Right kidney (tissue), 1 donor: ENCODE data around the gene LY6G6F.
A peak's percentile ranks its signal among the peaks of the same experiment; 100 is the strongest.

Source experiments
- DNase-seq: peaks from one replicate; pipeline ENCODE4 v3.0.0-alpha.2; 2016

LY6G6F gene

DNA sequence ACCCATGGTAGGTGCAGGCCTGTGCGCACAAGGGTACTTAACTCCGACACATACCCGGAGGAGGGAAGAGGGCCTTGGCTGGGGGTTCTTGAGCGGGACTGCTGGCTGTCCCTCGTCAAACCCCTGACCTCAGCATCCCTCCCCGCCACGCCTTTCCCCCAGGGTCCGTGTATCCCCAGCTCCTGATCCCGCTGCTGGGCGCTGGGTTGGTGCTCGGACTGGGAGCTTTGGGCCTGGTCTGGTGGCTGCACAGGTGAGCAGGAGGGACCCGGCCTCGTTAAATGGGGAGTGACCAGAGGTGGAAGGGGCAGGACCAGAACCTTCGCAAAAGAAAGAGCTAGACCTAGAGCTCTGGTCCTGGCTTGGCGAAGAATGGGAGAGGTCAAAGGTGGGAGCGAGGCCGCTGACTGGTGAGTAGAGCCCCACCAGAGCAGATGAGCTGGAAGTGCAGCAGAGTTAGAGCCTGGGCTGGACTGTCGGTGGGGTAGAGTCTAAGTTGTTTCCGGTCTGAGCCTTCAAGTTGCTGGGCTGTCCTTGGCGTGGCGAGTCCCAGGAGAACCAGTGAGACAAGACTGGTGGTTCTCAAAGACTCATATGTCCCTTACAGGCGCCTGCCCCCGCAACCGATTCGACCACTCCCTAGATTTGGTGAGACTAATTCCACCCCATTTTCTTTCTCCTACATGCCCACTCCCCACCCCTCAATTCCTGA lies 17.5 kb downstream of the LY6G6F start:
- DNase-seq = no peak

DNA sequence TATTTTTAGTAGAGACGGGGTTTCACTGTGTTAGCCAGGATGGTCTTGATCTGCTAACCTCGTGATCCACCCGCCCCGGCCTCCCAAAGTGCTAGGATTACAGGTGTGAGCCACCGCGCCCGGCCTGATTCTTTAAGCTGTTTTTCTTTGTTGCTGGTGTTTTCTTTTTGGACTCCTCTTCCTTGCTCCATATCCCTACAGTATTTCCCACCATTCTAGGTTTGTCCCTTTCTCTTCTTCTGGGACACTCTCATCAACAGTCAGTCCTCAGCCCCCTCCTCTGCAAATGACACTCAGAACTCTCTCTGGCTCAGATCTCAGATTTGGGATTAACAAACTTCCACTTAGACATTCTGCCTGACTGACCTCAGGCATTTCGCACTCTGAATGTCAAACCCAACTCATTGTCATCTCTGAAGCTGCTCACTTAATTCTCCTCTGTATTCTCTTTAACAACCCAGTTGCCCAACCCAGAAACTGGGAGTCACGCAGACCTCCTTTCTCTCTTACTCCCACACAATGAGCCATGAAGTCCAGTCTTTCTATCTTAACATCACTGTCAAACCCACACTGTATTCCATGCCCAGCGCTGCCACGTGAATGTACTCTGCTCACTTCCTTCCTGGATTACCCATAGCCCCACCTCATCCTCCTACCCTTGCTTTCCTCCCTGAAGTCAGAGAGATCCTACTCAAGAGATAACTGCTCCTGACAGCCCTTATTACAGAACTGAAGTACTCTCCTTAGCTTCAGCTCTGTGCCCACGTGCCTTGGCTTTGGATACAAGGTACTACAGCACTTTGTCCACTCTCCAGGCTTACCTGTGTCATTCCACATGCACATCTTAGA lies 19.1 kb downstream of the LY6G6F start:
- no peak for DNase-seq

DNA sequence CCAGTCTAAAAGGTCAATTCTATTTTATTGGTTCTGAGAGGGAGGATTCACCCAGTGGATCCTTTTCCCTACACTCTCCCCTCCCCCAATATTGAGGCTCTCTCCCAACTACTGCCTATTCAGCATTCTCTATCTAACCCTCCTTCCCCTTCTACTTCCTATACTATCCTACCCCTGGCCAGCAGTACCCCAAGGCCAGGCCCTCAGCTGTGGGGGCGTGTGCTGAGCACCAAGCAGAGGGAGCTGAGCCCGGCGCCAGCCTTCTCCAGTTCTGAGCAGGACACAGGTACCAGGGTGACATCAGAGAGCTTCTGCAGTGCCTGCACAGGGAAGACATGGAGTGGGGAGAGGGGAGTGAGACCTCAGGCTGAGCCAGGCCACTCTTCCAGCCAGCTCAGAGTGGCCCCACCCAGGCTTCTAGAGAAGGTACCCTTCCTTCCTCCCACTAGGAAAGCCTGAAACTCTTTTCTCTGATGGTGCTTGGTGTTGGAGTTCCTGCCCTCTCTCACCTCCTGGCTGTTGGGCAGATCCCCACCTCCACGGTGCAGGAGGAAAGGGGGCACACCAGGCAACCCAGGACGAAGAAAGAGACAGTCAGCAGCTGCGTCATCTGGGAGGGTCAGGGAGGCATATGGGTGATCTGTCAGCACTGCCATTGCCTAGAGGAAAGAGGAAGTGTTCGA lies 20.5 kb downstream of the LY6G6F start:
- no peak for DNase-seq

DNA sequence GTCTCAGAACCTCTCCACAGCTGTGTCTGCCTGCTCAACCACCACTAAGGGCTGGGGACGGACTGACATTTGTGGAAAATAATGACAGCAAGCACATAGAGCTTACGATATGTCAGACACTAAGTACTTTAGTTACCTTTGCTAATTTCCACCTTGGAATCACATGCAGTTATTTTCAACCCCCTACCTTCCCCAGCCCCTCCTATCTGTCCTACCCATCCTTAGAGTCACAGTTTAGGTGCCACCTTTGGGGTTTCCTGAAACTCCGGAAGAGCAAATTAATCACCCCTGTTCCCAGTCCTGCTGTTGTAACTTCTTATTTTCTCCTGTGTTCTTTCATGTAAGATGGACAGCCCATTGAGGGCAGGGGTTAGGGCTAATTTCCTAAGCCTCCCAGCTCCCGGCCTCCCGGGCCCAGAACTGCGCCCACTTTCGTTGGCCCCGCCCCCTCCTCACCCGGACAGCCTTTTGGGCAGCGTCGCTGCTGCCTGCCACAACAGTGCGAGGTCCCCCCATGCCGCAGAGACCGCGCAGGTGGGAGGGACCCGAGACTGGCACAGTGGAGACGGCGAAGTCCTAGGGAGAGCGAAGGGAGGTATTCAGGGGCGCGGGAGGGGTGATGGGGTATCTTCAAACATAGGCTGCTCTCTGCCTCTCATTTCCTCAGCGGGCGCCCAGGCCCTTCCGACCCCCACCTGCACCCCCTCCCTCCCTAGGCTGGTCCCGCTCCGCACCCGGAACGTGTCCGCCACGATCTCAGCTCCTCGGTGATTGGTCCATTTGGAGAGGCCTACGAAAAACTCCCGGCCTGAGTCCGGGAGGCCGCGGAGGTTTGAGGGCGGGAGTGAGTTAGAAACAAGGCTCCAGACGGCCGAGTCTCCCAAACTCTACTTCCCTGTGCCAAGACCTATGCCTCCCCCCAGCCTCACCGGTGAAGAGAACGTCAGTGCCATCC lies 21.3 kb downstream of the LY6G6F start:
- DNase-seq = no peak

- DNase-seq = peak; percentile 36
Observed at GRCh38 chr6:31728767-31729514, 22.3 kb downstream of the LY6G6F start, which contains the start of gene DDAH2. Gene DDAH2 (minus strand): TSS chr6:31729299. CDS start chr6:31729161, 138 bp downstream.

DNA sequence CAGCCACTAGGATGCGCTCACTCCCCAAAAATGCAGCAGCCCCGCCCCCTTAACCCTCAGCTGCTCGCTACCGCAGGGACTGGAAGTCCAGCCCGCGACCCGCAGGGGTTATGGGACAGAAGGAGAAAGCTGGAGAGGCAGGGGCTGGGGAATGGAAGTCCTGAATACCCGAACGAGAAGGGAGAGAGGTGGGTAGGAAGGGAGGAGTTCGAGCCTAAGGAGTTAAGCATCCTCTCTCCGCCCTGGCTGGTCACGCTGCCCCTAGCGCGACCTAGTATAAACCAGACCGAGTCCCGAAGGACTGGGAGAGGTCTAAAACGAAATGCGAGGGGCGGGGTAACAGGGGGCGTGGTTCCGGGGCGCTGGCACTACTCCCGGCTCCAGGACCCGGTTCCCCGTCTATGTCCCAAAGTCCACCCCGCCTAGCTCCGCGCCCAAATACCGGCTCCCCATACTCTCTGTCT lies 22.9 kb downstream of the LY6G6F start:
- peak; percentile 97 for DNase-seq

DNA sequence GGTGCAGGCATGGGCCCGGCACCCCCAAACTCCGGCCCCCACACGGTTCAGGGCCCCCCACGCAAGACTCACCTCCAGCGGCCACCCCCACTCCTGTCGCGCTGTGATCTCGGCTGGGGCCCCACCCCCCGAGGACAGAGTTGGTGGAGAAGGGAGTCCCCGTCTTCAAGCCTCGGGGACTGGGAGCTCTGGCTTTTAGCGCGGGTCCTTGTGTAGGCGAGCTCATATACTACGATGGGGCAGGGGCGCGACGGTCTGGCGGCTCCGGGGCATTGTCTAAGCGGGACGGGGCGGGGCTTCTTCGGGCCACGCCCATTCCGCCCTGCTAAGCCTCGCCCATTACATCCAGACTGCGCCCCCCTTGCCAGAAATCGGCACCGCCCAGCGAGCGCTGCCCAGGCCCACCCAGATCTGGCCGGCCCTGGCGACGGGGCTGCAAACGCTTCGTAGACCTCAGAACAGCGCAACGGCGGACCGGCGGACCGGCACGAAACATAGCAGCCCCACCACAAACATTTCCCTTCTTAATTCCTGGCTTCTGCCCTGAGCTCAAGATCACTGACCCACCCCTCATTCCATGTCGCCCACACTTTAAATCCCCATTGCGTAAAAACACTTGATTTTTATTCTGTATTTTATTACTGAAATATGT lies 23.4 kb downstream of the LY6G6F start:
- DNase-seq = peak; percentile 92

DNA sequence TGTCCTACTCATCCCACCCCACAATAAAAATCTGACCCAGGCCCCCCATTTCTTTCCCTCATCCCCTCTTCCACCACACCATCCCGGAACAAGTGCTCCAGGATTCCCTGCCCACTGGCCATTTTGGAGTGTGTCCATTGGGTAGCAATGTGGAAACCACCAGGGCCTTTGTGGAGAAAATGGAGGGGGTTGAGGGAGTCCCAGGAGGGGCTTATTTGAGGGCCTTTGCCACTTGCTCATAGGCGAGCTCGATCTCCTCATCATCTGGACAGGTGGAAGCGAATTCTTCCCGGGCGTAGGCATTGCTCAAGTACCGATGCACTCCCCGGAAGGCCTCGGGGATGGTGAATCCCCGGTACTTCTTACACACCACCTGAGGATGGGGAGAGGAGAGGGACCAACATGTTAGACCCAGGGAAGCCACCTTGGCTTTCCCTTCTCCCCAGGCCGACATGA lies 24.0 kb downstream of the LY6G6F start:
- DNase-seq = no peak

DNA sequence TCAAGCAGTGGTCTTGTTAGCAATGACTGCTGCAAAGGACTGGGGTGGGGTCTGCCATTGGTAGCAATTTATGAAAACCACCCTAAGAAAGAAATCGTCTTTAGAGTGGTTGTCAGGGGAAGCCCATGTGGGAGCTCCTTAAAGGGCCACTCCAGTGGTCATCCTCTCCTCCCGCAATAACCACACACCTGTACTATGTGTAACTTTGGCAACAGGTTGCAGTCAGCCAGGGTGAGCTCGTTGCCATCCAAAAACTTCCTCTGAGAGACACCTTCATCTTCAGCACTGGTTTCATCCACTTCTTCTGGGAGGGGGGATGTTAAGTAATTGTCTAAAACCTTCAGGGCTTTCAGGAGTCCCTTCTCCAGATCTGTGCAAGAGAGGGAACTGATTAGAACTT lies 25.4 kb downstream of the LY6G6F start:
- DNase-seq = no peak

DNA sequence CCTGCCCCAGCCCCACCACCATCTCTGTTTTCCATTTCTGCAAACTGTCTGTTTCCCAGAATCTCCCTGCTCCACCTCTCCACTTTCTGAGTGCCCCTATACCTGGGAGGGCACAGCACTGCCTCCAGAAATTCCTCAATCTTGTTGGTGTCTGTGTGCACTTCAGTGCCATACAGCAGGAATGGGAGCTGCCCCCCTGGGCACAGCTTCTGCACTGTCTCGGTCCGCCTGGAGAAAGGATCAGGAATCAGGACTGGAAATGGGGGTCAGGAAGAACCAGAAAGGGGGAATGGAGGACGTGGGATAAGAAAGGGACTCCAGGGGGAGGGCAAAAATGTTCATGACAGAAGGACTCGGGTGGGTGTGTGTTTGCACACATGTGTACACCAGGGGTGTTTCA lies 27.1 kb downstream of the LY6G6F start:
- DNase-seq = no peak

- no peak for DNase-seq
Observed at GRCh38 chr6:31734247-31734820, 27.7 kb downstream of the LY6G6F start.

DNA sequence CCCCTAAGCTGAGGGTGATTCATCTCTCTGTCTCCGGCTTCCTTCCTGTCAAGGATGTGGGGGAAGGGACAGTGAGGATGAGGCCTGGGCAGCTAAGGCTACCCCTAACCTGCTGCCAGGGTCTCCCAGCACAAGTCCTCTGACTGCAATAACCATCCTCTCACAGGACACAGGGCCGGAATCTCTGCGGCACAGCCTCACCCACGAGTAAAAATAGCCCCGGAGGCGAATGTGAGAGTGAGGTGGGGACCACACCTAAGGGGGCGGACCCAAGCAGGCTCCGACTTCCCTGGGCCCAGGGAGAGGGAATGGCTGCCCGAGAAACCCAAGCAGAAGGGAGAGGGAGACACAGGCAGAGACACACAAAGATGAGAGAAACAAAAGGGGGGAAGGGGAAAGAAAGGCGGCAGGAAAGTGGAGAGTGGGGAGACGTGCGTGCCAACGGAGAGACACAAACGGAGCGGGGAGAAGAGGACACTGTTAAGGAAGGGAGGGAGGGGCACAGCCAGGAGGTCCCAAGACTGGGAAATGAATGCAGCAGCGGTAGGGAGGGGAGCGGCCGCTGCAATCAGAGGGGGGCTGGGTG lies 28.2 kb downstream of the LY6G6F start:
- no peak for DNase-seq

GRCh38 chr6:31736021-31736767 lies 29.5 kb downstream of the LY6G6F start, which contains the start of gene CLIC1:
Gene CLIC1 (minus strand): TSS chr6:31736530. CDS start chr6:31736300, 230 bp downstream.
- peak; percentile 83 for DNase-seq

- DNase-seq = peak; percentile 35
Observed at GRCh38 chr6:31736768-31737314, 30.2 kb downstream of the LY6G6F start.

DNA sequence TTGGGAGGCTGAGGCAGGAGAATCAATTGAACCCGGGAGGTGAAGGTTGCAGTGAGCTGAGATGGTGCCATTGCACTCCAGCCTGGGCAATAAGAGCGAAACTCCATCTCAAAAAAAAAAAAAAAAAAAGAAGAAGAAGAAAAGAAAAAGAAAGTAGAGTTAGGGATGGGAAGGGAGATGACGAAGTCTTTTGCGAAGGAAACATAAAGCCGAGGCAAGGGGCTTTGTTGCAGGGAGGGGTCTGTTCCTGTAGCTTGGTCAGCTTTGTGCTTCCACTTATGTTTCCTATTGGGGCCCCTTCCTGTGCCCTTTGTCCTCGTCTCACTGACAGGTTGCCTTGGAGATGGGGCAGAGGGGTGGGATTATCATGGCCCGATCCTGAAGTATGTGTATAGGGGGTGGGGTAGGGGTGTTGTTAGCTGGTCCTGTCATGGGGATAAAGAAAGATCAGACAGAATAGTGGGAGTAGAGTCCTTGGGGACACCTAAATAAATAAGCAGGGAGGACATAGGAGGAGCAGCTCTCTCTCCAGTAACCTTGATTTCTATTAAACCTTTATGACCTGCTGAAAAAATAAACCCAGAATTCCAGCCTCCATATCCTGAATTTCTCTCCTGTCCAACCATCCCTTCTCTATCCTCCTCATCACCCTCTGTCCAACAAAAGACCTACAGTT lies 30.8 kb downstream of the LY6G6F start:
- no peak for DNase-seq

DNA sequence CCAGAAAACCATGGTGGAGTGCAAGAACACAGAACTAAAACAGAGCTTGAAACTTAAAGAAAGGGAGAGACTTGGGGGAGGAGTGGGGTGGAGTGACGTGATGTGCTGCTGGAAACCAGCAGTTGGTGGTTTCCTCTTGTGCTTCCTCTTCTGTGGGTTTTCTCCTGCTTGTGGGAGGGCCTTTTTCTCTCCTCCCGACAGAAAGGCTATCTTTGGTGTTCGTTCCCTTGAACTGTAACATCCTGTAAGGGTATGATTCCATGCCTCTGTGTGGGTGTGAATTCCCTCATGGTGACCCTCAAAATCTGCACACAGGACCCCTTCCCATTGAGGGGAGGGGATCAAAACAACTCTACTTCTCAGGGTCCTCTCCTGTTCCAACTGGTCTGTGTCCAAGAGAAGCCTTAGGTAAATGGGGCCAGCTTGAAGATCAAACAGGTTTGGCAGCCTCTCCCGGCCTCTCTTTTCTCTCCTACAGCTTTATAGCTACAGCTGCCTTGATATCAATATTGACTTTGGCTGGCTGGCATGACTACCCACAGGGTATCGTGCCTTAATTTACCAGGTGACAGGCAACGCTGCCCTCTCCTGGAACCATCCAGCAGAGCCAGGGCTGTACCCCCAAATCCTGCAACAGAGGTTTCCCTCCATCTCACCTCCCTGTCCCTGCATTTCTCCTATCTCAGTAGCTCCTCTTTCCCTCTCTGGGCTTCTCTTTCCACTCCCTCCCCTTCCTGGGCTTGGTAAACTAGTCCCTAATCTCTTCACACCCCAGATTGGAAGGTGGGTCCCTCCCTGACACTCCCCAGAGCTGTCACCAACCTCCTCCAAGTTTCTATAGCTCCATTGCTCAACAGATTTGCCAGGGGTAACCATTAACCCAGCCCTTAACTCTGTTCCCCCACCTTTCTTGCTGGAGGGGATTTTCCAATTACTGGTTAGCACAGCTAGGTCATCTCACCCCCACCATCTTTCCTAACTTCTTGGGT lies 31.6 kb downstream of the LY6G6F start:
- DNase-seq = peak; percentile 68
